IPS-11a (cell line): ENCODE data around the gene MAG.

Experiments
- H3K4me3 ChIP-seq: one replicate; pipeline ENCODE4 v1.5.1; 2013; ENCODE audit warnings: low read depth, low read length, control low read depth

The MAG gene

DNA sequence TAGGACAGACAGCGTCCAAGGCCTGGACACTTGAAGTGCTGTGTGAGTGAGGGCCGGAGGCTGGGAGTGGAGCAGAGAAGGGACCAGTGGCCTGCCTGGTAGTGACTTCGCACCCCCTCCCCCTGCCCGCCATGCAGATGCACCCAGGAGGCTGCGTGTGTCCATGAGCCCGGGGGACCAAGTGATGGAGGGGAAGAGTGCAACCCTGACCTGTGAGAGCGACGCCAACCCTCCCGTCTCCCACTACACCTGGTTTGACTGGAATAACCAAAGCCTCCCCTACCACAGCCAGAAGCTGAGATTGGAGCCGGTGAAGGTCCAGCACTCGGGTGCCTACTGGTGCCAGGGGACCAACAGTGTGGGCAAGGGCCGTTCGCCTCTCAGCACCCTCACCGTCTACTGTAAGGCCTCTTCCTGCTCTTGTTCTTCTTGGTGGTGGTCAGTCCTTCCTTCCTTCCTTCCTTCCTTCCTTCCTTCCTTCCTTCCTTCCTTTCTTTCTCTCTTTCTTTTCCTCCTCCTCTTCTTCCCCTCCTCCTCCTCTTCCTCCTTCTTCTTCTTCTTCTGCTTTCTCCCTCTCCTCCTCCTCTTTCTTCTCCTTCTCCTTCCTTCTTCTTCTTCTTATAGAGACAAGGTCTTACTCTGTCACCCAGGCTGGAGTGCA lies 49.7 kb downstream of the MAG start:
- H3K4me3 ChIP-seq = no peak overlapping the region

DNA sequence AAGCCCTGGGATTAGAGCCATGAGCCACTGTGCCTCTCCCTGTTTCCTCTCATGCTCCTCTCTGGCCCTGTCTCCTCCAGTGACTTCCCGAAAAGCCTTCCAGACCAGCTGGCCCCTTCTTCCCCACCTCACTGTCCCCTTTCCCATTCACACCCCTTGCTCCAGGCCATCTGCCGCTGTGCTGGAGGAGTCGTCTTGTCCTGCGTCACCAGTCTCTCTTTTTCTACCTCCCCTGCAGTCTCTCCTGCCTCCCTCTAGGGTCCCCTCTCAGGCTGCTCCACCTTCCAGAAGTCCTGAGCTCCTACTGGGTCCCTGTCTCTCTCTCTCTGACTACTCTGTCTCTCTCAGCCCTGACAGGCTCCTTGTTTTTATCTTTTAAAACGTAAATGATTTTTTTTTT lies 50.5 kb downstream of the MAG start:
- no peak overlapping the region for H3K4me3 ChIP-seq

DNA sequence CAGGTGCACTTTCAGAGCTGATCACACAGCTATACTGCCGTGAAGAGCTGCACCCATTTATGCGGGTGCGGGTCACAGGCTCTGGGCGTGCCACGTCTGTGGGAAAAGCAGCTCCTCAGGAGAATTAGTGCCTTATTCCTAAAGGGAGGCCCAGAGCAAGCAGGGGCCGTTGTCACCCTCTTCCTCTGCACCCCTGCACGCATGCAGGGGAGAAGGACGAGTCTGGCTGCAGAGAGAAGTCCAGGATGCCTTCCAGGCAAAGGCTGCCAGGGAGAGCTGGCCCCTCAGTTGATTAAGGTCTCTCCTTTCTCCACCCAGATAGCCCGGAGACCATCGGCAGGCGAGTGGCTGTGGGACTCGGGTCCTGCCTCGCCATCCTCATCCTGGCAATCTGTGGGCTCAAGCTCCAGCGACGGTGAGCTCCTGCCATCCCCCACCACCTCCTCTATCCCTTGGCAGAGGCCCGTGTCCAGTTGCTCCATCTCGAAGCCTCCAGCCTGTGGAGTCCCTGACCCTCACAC lies 52.6 kb downstream of the MAG start:
- H3K4me3 ChIP-seq = no peak overlapping the region

DNA sequence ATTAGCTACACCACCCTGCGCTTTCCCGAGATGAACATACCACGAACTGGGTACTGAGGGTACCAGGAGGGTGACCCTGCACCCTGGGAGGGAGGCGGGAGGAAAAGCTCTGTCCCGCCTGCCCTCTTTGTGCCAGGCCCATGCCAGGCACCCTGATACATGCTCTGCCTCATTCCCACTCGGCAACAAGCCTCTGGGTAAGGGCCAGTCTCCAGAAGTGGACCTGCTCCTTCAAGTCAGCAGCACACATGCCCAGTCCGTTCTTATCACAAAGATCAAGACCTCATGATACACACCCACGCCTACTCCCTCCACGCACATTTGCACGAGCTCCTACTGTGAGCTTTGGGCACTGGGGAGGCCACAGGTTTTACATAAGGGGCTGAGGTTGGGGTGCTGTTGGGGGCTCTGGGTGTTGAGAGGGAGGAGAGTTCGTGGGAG lies 53.7 kb downstream of the MAG start:
- no peak overlapping the region for H3K4me3 ChIP-seq

DNA sequence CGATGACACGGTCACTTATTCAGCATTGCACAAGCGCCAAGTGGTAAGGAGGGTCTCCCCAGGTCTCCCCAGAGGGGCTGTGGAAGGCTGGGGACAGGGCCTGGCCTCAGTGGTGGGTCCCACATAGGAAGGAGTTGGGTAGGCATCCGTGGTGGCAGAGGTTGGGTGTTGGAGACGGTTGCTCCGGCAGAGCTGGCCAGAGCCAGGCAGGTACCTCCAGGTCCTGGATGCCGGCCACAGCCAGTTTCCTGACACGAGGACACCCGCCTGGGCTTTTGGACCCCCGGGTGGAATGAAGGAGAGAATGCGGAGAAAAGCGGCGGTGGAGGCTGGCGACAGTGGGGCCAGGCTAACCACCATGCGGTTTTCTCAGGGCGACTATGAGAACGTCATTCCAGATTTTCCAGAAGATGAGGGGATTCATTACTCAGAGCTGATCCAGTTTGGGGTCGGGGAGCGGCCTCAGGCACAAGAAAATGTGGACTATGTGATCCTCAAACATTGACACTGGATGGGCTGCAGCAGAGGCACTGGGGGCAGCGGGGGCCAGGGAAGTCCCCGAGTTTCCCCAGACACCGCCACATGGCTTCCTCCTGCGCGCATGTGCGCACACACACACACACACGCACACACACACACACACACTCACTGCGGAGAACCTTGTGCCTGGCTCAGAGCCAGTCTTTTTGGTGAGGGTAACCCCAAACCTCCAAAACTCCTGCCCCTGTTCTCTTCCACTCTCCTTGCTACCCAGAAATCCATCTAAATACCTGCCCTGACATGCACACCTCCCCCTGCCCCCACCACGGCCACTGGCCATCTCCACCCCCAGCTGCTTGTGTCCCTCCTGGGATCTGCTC lies 54.5 kb downstream of the MAG start:
- H3K4me3 ChIP-seq = no peak overlapping the region

DNA sequence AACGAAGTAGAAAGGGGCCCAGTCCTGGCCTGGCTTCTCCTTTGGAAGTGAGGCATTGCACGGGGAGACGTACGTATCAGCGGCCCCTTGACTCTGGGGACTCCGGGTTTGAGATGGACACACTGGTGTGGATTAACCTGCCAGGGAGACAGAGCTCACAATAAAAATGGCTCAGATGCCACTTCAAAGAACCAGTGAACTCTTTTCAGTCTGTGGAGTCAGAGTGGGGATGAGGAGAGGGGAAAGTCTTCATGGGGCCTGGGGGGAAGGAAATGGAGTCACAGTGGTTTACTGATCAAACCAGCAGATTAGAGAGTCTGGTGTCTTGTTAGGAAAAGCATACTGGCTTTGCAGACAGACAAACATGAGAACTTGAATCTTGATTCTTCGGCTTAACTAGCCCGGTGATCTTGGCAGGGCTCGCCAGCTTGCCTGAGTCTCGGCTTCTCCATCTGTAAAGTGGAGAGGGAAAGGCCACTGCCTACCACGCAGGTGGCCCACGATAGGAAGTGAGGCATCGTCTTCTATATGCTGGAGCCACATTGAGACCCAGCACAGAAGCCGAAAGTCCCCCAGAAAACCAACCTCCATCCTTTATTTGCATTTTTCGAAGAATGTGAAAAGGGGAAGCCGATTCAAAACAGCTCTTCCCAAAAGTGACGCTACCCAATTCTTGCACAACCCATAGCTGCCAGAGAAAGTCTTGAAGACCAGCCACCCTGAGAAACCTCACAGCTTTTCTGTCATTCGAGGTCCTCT lies 55.4 kb downstream of the MAG start, which contains the start of gene FFAR1:
Gene FFAR1, plus strand, starts transcription at position 732 of the 759 bp plus-strand sequence. CDS start 3,650 bp downstream, outside the sequence.
- H3K4me3 ChIP-seq = no peak within 1 kb of the TSS

DNA sequence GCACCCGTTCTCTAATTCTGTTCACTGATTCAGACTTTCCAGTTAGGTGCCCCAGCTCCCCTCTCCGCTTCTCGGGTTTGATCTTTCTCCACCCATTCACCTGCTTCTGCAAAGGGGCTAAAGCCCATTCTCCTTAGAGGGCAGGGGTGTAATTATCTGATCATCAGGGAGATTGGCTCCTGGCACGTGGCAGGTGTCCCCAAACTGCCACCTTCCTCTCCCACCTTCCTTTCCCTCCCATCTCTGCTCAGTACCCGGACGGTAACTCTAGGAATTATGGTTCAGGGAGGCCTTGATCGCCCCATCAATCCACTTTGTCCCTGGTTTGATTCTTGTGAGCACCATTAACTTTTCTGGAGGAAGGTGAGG lies 56.0 kb downstream of the MAG start:
- H3K4me3 ChIP-seq = no peak overlapping the region

DNA sequence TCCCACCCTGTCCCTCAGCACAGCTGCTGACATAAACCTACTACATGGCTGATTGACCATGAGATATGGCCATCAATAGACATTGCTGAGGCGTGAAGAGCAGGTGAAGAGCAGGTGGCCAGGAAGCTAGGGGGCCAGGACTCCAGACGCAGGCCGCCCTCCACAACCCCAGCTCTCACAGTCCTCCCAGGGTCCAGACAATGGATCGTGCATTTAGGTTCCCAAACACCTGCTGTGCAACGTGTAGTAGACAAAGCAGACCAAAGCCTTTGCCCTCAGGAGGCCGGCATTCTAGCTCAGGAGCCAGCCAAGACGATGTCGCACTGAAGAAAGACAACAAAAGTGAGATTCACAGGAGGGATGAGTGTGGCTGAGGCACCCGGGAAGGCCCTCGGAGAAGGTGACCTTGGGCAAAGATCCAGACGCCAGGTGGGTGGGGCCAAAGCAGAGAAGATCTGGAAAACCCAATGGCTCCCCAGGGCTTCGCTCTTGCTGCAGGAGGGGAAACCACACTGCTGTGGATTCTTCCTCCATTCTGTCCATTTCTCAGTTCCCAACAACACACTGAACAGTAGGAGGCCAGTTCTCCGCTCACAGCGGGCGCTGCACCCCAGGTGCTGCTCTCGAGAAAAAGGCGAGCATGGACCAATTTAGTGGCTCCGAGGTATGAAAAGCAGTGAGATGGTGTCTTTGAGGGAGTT lies 57.1 kb downstream of the MAG start:
- H3K4me3 ChIP-seq = no peak overlapping the region

DNA sequence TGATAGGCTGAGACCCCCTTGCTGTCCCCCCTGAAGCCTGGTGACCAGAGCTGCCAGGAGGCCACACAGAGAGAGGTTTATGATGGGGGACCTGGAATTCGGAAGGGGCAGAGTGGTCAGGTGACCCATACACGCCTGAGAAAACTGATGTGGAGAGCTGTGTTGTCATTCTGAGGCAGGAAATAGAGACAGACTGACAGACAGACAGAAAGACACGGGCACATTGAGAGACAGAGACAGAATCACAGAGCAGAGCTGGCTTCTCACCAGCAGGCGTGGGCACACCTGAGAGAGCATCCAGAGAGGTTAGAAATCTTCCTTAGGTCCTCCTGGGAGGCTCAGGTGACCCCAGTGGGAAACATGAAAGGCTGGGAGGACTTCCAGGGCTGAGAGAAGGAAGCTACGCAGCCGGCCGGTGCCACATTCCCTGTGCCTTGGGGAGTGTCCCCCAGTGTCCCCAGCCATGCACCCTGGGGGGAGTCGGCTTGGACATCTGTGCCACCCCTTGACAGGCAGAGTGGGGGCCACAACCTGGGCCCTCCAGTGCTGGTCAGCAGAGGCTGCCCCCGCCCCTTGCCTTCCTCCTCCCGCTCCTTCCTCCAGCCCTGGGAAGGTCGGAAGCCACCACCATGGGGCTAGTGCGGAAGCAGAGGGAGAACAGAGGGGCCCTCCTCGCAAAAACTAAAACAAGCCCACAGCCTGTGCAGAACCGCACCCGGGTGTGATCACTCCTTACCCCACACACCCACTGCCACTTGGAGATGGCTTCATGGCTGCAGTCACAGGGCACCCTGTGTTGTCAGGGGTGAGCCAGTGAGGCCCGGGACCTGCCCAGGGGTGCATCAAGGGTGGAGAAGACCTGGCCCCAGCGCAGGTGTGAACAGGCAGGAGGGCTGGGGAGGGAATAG lies 57.9 kb downstream of the MAG start:
- H3K4me3 ChIP-seq = no peak overlapping the region

DNA sequence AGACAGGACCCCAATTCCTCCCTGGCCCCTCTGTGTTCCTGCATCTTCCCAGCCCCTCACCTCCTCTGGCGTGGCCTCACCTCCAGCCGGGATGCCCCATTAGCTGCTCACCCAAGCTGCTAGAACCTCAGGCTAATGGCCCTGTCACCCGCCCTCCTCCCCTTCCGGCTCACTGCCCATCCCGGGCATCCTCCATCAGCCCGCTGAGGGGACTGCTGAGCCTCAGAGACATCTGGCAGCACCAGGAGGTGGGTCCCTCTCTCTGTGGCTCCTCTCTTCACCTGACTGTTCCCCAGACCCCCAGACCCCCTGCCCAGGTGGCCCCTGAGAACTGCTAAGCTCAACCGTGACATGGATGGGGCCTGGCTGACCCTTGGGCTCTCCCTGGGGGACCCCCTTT lies 58.6 kb downstream of the MAG start:
- no peak overlapping the region for H3K4me3 ChIP-seq

DNA sequence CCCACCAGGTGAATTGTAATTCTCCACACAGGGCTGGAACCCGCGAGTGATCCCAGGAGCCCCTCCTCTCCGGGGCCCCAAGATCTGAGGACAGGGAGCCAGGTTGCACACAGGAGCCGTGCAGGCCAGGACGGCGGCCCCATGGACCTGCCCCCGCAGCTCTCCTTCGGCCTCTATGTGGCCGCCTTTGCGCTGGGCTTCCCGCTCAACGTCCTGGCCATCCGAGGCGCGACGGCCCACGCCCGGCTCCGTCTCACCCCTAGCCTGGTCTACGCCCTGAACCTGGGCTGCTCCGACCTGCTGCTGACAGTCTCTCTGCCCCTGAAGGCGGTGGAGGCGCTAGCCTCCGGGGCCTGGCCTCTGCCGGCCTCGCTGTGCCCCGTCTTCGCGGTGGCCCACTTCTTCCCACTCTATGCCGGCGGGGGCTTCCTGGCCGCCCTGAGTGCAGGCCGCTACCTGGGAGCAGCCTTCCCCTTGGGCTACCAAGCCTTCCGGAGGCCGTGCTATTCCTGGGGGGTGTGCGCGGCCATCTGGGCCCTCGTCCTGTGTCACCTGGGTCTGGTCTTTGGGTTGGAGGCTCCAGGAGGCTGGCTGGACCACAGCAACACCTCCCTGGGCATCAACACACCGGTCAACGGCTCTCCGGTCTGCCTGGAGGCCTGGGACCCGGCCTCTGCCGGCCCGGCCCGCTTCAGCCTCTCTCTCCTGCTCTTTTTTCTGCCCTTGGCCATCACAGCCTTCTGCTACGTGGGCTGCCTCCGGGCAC lies 59.6 kb downstream of the MAG start:
- H3K4me3 ChIP-seq = no peak overlapping the region

DNA sequence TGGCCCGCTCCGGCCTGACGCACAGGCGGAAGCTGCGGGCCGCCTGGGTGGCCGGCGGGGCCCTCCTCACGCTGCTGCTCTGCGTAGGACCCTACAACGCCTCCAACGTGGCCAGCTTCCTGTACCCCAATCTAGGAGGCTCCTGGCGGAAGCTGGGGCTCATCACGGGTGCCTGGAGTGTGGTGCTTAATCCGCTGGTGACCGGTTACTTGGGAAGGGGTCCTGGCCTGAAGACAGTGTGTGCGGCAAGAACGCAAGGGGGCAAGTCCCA lies 60.2 kb downstream of the MAG start:
- H3K4me3 ChIP-seq = no peak overlapping the region

DNA sequence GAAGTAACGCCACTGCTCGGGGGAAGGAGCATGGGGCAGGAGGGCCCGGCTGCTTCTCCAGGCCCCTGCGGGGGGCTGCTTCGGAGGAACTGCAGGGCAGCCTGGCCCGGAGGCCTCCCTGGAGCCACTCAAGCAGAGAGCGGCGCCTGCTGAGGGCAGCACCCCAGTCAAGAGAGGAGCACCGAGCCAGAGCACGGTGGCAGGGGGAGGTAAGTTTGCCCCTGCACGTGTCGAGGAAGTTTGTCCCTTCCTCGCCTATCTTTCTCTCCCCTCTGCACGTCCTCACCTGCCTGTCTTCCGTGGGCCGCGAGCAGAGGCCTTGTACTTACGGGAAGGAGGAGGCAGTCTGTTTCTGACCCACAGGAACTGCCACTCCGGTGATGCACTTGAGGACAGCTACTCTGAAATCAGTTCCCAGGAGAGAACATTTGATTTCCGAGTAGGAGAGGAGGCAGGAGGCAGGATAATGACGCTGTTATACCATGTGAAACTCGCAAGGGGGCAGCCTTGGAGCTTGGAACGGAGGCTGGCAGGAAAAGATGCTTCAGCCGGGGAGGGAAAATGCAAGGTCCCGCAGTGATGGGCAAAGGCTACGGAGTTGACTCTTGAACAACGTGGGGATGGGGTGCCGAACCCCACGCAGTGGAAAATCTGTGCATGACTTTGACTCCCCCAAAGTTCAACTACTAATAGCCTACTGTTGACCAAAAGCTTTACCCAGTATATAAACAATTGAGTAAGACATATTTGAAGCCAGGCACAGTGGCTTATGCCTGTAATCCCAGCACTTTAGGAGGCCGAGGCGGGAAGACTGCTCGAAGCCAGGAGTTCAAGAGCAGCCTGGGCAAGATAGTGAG lies 60.7 kb downstream of the MAG start:
- H3K4me3 ChIP-seq = no peak overlapping the region

DNA sequence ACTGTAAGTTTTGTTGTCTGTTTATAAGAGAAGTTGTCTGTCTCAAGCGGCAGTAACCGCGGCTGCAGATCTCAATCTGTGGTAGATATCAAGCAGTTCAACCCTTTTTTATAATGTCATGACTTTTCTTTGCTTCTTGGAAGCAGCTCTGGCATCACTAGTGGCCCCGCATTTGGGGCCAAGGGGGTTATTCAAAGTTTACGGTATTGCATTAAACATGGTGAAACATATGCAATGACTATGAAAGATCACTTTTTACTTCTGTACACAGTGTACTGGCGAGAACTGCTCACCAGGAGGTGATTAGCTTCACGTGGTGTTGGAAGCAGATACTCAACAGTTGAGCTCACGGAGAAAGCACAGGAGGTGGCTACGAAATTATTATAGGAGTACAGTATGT lies 61.7 kb downstream of the MAG start:
- H3K4me3 ChIP-seq = no peak overlapping the region

DNA sequence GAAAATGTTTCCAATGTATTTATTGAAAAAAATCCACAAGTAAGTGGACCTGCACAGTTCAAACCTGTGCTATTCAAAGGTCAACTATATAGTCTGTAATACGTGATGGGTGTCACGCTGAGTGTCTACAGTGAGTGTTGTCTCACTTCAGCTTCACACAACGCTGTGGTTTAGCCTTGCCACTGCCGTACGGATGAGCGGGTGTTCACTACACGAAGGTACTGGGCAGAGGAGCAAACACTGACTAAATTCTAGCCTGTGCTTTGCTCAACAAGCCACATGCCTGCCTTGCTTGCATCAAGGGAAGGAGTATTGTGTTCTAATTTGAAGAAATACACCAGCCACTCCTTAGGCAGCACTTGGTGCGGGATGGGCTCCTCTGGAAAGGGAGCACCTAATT lies 62.9 kb downstream of the MAG start:
- H3K4me3 ChIP-seq = no peak overlapping the region

DNA sequence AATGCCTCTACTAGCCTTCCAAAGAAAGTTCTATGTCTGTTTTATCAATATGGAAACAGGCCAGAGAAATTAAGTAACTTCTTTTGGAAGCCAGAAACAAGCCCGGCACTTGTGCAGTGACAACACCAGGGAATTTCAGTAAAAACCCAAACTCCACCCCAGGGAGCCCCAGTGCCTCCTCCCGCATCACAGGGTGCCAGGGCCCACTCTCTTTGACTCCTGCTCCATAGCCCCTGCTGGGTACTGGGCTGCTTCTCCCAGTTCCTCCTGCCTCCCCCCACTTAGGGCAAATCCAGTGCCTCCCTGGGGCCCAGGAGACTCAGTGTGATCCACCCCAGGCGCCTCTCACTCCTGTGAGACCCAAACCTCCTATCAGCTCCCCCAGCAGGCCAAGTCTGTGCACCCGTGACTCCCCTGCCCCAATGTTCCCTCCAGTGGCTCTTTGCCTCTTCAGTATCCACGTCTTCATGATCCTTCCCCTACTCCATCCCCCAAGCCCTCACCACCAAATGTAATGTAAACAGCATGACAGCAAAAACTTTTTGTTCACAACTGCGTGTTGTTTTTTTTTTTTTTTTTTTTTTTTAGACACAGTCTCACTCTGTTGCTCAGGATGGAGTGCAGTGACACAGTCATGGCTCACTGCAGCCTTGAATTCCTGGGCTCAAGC lies 64.0 kb downstream of the MAG start:
- no peak overlapping the region for H3K4me3 ChIP-seq

DNA sequence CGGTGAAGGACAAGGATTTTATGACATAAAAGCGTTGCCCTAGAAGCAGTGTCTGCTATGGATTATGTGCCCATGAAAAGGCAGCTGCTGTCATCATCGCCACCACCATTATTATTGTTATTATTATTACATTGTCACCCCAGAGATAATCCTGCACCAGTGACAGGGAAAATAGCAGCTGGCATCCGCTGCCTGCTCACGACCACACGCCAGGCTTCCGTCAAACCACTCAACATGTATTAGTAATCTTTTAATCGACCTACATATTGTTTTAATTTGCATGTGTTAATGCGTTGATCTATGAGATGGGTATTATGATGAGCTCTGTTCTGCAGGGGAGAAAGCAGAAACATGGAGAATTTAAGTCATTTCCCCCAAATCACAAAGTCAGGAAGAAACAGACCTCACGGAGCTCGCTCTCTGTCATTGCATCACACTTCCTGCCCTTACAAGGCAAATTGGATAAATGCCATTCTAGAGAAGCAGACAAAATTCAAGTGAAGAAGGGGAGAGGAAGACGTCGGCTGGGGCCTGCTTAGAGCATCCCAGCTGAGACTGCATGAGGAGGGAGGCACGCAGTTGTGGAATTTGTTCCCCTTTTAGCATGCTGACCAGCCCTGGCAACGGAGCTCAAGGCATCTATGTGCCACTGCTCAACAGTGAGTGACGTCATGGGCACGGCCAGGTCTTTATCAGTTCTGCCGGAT lies 66.1 kb downstream of the MAG start, which contains the start of gene FFAR3:
Gene FFAR3, plus strand, starts transcription at position 594 of the 707 bp plus-strand sequence. CDS start 431 bp downstream, outside the sequence.
- no peak within 1 kb of the TSS for H3K4me3 ChIP-seq
